Hypothalamus (tissue), 51 donors: ENCODE data around the gene CNKSR3.
"Not testable (repeated sequence)": the region's sequence is repeated elsewhere in the genome, so short reads cannot be mapped to it uniquely, and the experiment has no call there.

ENCODE experiments used
- DNase-seq, 51 donors: peaks; one replicate each; lab custom pipeline; 2025; lab: John Stamatoyannopoulos, UW

The CNKSR3 gene

DNA sequence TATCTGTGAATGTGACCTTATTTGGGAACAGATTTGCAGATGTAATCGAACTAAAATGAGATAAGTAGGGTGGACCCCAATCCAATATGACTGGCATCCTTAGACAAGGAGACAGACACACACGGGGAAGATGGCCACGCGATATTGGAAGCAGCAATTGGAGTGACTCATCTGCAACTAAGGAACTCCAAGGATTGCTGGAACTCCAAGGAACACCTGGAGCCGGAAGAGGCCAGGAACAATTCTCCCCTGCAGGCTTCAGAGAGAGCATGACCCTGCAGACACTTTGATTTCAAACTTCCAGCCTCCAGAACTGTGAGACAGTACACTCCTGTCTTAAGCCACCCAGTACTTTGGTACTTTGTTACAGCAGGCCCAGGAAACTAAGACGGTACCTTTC lies 19.5 kb upstream of the CNKSR3 start:
- DNase-seq: no peak

DNA sequence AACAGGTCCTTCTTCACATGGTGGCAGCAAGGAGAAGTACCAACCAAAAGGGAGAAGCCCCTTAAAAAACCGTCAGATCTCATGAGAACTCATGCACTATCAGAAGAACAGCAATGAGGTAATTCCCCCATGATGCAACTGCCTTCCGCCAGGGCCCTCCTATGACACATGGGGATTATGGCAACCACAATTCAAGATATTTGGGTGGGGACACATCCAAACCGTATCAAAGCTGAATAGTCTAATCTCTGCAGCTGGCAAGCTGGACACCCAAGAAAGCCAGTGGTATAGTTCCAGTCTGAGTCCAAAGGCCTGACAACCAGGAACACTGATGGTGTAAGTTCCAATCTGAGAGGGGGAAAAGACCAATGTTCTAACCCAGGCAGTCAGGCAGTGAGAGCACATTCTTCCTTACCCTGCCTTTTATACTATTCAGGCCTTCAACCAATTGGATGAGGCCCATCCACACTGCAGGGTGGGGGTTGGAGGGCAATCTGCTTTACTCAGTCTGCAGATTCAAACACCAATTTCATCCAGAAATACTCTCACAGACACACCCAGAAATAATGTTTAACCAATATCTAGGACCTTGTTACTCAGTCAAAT lies 17.9 kb upstream of the CNKSR3 start:
- DNase-seq: no peak

DNA sequence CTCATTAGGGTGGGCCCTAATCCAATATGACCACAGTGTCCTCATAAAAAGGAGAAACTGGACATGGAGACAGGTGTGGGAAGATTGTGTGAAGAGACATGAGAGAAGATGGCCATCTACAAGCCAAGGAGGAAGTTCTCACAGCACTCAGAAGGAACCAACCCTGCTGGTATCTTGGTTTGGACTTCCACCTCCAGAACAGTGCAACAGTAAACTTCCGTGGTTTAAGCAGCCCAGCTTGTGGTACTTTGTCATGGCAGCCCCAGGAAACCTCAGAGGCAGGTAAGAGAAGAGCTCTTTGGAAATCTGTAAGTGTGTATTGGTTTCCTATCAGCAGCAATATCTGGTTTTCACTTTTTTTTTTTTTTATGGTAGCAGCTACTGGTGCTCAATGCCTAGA lies 16.5 kb upstream of the CNKSR3 start:
- no peak for DNase-seq

DNA sequence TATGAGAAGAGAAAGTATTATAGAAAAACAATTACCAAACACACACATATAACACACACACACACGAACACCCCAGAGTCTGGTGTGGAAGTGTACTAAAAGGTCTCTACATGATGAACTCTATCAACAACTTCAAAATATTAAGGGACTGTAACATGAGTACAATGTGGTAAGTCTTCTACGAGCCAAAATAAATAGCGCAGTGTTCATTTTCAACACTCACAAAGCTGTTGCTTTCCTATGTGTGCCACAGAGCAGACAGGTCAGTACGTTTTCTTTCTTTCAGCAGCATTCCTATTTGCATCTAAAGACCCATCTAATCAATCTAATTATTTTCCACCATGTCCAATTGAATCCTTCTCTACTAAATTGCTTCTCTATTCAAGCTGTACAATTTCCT lies 12.1 kb upstream of the CNKSR3 start:
- DNase-seq: no peak

DNA sequence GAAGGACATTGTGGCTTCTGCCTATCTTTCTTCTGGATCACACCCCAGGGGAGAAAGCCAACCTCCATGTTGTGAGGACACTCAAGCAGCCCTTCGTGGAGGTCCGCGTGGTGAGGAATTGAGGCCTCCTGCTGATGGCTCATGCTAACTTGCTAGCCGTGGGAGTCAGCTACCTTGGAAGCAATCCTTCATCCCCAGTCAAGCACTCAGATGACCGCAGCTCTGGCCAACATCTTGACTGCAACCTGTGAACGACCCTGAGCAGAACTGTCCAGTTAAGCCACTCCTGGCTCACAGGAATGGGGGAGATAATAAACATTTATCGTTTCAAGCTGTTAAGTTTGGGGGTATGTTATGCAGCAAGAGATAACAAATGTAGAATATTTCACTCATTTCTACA lies 10.9 kb upstream of the CNKSR3 start:
- no peak for DNase-seq

DNA sequence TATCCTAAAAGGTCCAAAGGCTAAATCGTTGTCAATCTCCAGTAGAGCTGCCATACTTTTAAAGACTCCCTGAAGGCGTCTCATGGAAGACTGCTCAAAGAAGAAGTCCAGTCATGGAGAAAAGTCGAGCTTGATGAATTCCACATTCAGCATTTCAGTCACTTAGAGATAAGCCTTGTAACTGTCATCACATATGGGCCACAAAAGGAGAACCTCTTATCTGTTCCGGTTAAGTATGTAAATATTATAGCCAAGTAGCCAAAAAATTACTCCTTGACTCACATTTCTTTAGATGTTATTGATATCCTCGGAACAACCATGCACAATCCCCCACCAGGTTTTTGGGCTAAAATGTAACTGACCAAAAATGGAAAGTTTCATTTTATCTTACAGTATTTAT lies 9.8 kb upstream of the CNKSR3 start:
- DNase-seq: no peak

DNA sequence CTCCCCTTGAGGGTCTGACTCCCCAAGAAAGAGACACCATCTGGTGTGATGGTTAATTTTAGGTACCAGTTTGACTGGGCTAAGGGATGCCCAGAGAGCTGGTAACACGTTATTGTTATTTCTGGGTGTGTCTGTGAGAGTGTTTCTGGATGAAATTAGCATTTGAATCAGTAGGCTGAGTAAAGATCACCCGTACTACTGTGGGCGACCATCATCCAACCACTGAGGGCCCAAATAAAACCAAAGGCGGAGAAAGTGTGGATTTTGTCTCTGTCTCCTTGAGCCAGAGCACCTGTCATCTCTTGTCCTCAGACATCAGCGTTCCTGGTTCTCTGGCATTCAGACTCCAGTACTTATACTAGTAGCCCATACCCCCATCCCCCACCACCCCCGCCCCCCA lies 7.9 kb upstream of the CNKSR3 start:
- DNase-seq: no peak

DNA sequence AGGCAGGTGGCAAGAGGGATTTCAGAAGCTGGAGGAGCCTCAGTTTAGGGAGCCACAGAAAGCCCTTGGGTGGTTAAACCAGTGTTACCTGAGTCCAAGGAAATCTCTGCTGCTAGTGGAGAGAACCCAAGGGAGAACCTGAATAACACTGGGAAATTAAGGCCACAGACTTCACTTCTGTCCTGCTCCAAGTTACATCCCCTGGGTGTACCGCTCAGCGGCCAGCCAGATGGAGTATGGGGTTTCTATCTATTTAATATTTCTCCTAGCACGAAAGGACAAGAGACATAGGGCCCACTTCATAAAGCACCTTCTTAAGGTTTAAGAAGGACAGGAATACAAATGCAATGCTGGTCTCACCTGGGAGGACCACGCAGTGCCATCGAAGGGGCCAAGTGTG lies 5.8 kb upstream of the CNKSR3 start:
- no peak for DNase-seq

DNA sequence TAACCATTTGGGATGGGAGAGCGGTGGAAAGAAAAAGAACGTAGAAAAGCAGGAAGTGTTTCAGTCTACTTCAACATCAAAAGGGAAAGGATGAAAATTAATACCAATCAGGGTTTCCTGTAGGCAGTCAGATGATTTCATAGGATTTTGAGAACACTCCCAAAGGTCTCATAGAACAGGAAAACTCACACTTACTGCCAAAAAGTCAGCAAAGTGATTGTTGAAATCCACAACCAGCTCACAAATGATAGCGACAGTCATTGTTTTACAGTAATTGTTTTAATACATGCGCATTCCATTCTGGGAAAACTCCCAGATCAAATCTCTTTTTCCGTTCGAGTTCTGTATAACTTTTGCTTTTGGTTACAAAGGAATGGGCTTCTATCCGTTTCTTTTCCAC lies 5.3 kb upstream of the CNKSR3 start:
- no peak for DNase-seq

DNA sequence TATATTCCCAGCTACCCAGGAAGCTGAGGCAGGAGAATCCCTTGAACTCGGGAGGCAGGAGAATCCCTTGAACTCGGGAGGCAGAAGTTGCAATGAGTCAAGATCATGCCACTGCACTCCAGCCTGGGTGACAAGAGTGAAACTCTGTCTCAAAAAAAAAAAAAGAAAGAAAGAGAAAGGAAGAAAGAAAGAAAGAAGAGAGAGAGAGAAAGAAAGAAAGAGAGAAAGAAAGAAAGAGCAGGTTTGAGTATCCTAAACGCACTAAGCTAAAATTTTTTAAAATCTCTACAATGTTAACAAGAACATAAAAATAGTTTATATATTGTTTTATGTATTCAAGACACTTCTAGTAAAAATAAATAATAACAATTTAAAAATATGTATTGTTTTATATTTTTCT lies 4.6 kb upstream of the CNKSR3 start:
- DNase-seq: not testable (repeated sequence)

DNA sequence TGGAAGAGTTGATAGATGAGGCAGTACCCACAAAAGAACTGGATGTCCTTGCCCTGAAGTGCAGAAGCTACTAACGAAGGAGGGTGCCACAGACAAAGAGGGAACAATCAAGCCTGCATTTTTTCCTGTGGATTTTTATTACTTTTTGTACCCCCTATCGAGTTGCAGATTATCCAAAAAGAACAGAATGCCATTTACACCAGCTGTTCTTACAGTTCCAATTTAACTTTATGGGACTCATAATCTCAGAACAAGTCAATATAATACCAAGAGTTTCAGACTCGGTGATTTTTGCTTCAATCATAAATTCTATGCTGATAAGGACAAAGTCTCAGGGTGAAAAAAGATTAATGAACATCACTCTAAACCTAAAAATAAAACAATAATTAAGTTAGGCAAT lies 4.0 kb upstream of the CNKSR3 start:
- no peak for DNase-seq

DNA sequence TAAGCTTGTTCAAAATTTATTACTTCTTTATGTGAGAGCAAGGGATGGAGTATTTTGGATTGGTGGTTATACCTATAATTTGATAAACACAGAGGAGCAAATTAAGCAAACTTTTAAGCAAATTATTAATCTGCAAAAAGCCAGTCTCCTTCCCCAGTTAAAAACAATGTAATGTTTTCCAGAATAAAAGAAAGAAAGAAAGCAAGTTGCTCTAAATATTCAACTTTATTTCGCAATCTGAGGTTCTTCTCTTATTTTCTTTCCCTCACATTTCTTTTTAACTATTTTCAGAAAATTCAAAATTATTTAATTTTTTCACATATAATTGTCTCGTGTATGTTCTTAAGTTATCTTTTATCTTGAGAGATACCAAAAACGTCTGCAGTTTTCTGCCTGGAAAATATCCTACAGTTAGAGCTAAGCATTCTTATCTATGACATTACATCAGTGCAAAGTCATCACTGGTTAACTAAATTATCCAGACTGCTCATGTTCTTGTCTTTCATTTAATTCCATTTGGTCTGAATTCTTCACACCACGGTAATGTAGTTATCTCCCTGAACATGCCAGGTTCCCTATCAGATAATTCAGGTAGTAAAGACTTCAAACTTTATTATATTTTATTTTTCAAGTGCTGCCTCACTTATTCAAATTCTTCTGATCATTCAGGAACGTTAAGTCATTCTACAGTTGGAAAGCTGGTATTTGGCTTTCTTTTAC lies 3.3 kb upstream of the CNKSR3 start:
- no peak for DNase-seq

DNA sequence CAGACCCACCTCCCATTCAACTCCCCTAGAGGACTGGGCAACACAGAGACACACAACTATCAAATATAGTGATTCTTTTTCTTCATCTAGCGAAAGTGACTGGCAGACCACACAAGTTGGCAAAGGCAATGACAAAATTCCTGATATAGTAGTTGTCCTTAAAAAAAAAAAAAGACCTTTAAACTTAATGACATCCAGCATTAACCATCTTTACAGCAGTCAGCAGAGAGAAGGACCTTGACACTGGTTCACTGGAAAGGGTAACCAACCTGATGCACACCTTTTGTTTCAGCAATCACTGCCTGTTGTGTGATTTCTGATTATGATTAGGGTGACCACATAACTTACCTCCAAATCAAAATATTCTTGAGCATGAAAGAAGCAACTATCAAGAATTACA lies 1.7 kb upstream of the CNKSR3 start:
- no peak for DNase-seq

DNA sequence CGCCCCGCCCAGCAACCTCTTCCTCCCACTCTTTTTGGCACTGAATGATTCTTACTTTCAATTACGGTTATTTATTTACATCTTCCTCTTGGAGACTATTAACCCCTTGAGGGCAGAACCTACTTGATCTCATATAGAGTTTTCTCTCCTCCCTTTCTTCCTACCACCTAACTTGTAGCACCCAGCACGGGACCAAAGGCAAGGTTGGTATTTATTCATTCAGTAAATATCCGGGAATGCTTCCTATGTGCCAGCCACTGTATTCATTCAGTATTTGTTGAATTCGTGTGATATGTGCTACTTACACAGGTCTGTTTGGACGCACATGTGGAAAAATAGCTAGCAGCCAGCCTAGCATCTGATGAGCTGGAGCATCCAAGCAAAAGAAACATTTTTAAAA lies 1.3 kb upstream of the CNKSR3 start:
- DNase-seq: no peak

DNA sequence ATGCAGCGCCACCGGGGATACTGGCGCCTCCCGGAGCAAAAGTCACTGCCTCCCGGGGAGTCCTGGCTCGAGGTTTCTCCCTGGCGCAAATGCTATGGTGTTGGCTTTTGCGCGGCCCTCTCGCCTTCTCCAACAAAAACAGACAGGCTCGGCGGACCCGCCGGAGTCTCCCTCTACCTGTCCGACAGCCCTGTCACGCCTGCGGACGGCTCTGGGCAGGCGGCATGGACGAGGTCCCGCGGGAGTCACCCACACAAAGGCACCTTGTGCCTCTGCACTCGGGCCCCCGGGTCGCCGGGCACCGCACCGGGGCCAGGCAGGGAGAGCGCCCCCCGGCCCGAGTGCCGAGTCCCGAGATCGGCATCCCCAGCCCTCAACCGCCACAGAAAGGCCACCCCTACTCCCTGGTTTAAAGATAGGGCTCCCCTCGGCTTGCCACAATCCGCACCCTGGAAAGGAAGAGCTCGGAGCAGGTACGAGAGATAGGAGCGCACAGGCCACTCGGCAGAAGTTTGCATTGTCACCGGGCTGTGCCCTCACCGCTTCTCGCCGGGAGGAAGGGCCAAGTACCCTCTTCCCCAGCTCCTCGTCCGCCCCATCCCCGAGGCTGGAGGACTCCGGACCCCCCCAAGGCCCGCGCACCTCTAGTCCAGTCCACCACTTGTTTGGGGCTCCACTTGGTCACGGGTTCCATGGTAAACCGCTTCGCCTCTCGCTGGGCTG lies 903 bp downstream of the CNKSR3 start:
- peak in 22 of 51 donors; percentile 4 to 71 (median 32) for DNase-seq

DNA sequence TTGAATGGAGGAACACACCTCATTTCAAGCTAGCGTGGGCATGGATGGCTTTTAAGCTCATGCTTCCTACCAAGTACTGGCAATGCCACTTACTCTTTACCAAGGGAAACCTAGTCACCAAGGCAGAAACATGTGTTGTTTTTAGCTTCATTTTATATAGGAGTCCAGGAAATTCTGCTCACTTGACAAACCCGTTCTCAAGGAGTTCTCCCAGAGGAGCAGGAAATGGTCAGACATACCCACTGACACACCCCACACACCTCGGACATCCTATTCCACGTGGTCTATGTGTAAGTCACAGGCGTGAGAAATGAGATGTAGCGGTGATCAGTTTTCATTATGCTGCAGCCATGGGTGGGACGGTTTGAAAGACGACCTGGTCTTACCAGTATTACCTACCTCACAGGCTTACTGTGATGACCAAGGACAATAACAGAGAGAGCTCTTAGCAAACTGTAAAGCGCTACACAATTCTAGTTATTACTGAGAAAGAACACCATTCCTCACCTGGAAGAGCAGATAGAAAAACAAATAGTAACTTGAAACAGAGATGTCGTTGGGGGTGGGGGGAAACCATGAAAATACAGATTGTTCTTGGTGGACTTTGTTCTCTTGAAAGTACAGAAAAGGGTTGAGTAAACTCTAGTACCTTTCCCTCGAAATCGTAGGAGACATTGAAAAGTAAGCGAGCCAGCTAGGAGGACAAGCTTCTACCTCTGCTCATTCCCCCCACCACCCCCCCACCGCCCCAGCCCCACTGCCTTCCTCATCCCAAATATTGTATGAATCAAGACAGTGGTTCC lies 1.7 kb downstream of the CNKSR3 start:
- no peak for DNase-seq

DNA sequence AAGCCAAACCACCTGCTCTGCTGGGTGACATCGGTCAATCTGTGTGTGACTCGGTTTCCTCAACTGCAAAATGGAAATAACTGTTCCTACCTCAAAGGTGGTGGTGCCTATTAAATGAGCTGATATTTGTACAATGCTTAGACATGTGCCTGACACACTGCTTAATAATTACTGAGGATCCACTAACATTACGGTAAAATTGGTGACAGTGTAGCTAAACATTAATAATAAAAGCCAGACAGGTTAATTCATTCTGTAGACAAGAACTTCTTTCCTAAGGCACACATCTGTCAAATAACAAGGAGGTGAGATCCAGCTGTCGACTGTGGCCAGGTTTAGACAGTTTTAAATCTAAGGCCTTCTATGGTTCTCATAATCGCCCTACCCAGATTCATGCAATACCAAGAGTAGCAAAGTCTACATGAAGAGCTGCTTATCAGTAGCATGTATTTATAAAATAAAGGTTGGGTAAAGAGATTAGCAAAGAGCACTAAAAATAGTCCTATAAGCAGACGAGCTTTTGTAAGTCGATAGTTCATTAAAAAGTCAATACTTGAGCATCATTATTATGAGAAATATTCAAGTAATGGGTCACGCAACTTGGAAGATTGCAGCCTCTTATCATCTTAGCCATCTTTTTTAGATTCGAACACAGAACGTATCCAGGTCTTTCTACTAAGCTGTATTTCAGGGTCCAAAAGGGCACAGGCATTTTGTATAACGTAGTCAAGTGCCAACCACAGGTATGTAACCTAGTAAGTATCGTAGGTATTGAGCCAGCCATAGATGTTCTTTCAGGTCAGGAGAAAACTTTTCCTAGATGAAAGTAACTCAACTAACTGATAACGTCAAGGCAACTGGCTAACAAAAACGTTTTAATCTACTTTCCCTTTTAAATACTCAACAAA lies 3.2 kb downstream of the CNKSR3 start:
- DNase-seq: no peak

DNA sequence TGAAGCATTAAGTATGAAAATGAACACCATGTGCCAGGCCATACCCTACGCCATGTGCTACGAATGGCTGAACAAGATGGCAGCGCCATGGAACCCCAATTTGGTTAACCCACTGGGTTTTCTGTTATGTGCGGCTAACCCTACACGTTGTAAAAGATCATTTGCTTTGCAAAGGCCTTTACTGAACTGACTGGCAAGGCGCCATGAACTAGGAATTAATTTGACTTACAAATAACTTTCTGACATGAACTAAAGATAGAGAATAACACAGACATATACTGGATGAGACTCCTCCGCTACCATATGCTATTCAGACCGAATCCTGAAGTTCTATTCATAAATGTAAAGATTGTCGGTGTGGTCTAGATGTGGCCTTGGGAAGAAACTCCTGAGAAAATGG lies 3.9 kb downstream of the CNKSR3 start:
- DNase-seq: no peak

DNA sequence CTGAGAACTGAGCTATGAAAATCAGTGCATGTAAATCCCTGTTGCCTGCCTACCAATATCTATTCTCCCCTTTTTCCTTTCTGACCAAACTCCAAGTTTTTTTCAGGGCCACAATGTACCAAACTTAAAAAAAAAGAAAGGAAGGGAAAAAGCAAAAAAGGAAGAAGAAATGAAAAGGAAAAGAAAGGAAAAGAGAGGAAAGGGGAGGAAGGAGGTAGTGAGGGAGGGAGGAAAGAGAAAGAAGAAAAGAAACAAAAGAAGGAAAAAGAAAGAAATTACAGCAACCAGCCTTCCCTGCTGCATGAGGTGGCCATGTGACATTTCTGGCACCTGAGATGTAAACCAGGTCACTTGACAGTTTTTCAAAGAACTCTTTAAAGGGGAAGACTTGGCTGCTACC lies 4.4 kb downstream of the CNKSR3 start:
- DNase-seq: no peak

DNA sequence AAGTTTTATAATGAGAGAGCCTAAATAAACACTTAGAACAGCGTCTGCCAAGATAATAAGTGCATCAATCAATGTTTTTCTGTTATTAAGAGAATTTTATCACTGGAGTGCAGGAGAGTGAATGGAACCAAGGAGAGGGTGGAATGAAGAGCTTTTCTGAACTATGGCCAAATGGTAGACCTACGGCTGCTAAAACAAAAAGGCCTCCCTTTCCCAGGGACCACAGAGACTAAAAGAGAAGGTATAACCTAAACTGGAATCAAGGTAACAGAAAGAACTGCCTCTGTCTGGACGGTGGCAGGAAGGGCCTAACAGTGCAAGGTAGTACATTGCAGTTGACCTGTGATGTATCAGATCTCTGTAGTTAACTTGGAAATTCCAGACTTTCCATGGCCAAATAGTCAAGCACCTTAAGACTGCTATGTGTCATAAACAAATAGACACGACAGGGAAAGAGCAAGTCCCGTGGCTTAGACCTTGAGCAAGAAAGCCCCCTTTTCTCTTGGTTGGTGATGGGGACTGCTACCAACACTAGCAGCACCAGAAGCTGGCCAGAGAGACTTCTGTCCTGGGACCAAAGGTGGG lies 5.5 kb downstream of the CNKSR3 start:
- DNase-seq: no peak
